Keratinocyte (primary cell): ENCODE results near the gene SLC7A6. TPM values are rescaled to one million over a fixed set of nuclear protein-coding genes. Genes with fewer than 3 reads are reported as not detected.

ENCODE experiments used
- DNase-seq: peaks from one replicate; pipeline ENCODE4 v3.0.0-alpha.2; 2011; ENCODE audit warnings: low read depth, missing footprints, low spot score
- FAIRE-seq: peaks from 2 replicates; lab custom pipeline; 2011; peaks lifted over from hg19 to GRCh38; lab: Jason Lieb, UNC
- H2AFZ ChIP-seq: 2 replicates; pipeline ENCODE4 v1.6.0; 2012; ENCODE audit warnings: low read length, control low read depth, inconsistent platforms; ENCODE audit not compliant: control insufficient read depth
- H3K27ac ChIP-seq: 2 replicates; pipeline ENCODE4 v1.5.1; 2011; ENCODE audit warnings: low read length; ENCODE audit not compliant: control insufficient read depth, insufficient read depth
- H3K27me3 ChIP-seq: 3 replicates; pipeline ENCODE4 v1.6.0; 2011; ENCODE audit warnings: low read length; ENCODE audit not compliant: control insufficient read depth, insufficient read depth; ENCODE audit errors: extremely low read depth
- H3K36me3 ChIP-seq, 2 experiments: 2 replicates in 1 of 2; 3 replicates in 1 of 2; pipeline ENCODE4 v1.5.1; 2011; ENCODE audit warnings: low read length in 2 of 2, mild to moderate bottlenecking in 1 of 2; ENCODE audit not compliant: control insufficient read depth in 2 of 2, insufficient read depth in 2 of 2; ENCODE audit errors: extremely low read depth in 1 of 2
- H3K4me1 ChIP-seq: 3 replicates; pipeline ENCODE4 v1.5.1; 2011; ENCODE audit warnings: low read length; ENCODE audit not compliant: control insufficient read depth, insufficient read depth; ENCODE audit errors: extremely low read depth
- H3K4me2 ChIP-seq: 3 replicates; pipeline ENCODE4 v1.6.0; 2011; ENCODE audit warnings: low read depth, low read length; ENCODE audit not compliant: control insufficient read depth, insufficient read depth; ENCODE audit errors: extremely low read depth
- H3K4me3 ChIP-seq, 3 experiments: fragments of 200-600 bp in 1 of 3; sonication (generic) in 1 of 3; 2 replicates in 2 of 3; 3 replicates in 1 of 3; pipeline ENCODE4 v1.5.1; 2011 to 2016; ENCODE audit warnings: low read length in 3 of 3, mild to moderate bottlenecking in 3 of 3, control low read depth in 2 of 3, inconsistent platforms in 1 of 3, low read depth in 1 of 3, mixed read lengths in 1 of 3, mixed run types in 1 of 3, moderate library complexity in 1 of 3; ENCODE audit not compliant: control insufficient read depth in 2 of 3, insufficient read depth in 2 of 3; ENCODE audit errors: extremely low read depth in 1 of 3
- H3K79me2 ChIP-seq: 2 replicates; pipeline ENCODE4 v1.6.0; 2012; ENCODE audit warnings: low read length; ENCODE audit not compliant: control insufficient read depth, insufficient read depth
- H3K9ac ChIP-seq: 3 replicates; pipeline ENCODE4 v1.6.0; 2011; ENCODE audit warnings: low read length; ENCODE audit not compliant: control insufficient read depth, insufficient read depth; ENCODE audit errors: extremely low read depth
- H3K9me1 ChIP-seq: 3 replicates; pipeline ENCODE4 v1.6.0; 2011; ENCODE audit warnings: low read length; ENCODE audit not compliant: control insufficient read depth, insufficient read depth; ENCODE audit errors: extremely low read depth
- H3K9me3 ChIP-seq: 2 replicates; pipeline ENCODE4 v1.5.1; 2012; ENCODE audit warnings: low read depth, low read length; ENCODE audit not compliant: control insufficient read depth
- H4K20me1 ChIP-seq: 3 replicates; pipeline ENCODE4 v1.6.0; 2011; ENCODE audit warnings: low read length; ENCODE audit not compliant: control insufficient read depth, insufficient read depth; ENCODE audit errors: extremely low read depth
- CTCF ChIP-seq, 3 experiments: IDR thresholded peaks in 1 of 3; conservative IDR thresholded peaks in 1 of 3; optimal IDR thresholded peaks in 1 of 3; 2 replicates in 2 of 3; 3 replicates in 1 of 3; pipeline versions ENCODE3 to v1.5.1; 2011; ENCODE audit warnings: low read length in 3 of 3, mild to moderate bottlenecking in 3 of 3, moderate library complexity in 2 of 3, control low read depth in 1 of 3, inconsistent platforms in 1 of 3; ENCODE audit not compliant: insufficient read depth in 2 of 3; ENCODE audit errors: extremely low read depth in 1 of 3
- EZH2 ChIP-seq: IDR thresholded peaks from one replicate; pipeline ENCODE4 v1.6.1; 2012; ENCODE audit warnings: inconsistent platforms, mild to moderate bottlenecking, low read length, moderate library complexity
- dilution Hi-C: fragments of 300-500 bp; cut with MboI; formaldehyde crosslinking; loops from one replicate; pipeline ENCODE4 v1.7.0; 2020; ENCODE audit warnings: low sequenced_read_pairs; ENCODE audit not compliant: extremely low pct_ligation_motif_present
- polyA plus RNA-seq, 5 experiments: library from polyadenylated mRNA; depleted of rRNA in 3 of 5; stranded (reverse) in 3 of 5; stranded (forward) in 1 of 5; unstranded in 1 of 5; fragments of >200 nt; gene quantifications; 1 replicate in 1 of 5; 2 replicates in 3 of 5; 3 replicates in 1 of 5; pipeline versions ENCODE4 v1.2.1 to v1.2.3, GENCODE V29; 2011 to 2012; ENCODE audit warnings: missing spikeins in 2 of 5, low read depth in 1 of 5, low replicate concordance in 1 of 5

The SLC7A6 gene
- polyA plus RNA-seq, 1 donor (not counting 4 experiments of a cell fraction or from before 2014, with no cell fraction given): 43.4 TPM

- no peak overlapping the region for H3K4me2 ChIP-seq
- peaks cover 7% of the 10 kb centered on the region for H3K4me1 ChIP-seq
- H3K9me3 ChIP-seq: no peaks in the 10 kb centered on the region
- no peak overlapping the region for H3K4me3 ChIP-seq
- H3K27ac ChIP-seq: no peak overlapping the region
- no peak overlapping the region for H3K9ac ChIP-seq
- no peak overlapping the region for H2AFZ ChIP-seq
- H4K20me1 ChIP-seq: peaks cover 4% of the 10 kb centered on the region
- no peaks in the 10 kb centered on the region for H3K79me2 ChIP-seq
- H3K9me1 ChIP-seq: no peaks in the 10 kb centered on the region
- FAIRE-seq: no peak
- TF ChIP-seq CTCF (optimal IDR thresholded peaks at IDR 0.05 in 1 of 3, IDR thresholded peaks at IDR 0.05 in 1 of 3, conservative IDR thresholded peaks at IDR 0.05 in 1 of 3; ENCODE audit: extremely low read depth in 1 of 3, insufficient read depth in 2 of 3, low read length in 3 of 3) (no peak), EZH2 (no peak)
- dilution Hi-C loops: no loop called here
- no peaks in the 10 kb centered on the region for H3K27me3 ChIP-seq
- peaks cover 18 to 38% of the 10 kb centered on the region in 2 experiments for H3K36me3 ChIP-seq
- no peak for DNase-seq
Observed at GRCh38 chr16:68342620-68343019, 78.3 kb downstream of the SLC7A6 start.

- DNase-seq: no peak
- Histone ChIP-seq H3K9me1 (no peaks in the 10 kb centered on the region), H3K36me3 (peaks cover 16 to 40% of the 10 kb centered on the region in 2 experiments), H3K27ac (no peak overlapping the region), H2AFZ (no peak overlapping the region), H3K4me2 (no peak overlapping the region), H4K20me1 (peaks cover 4% of the 10 kb centered on the region), H3K4me1 (peaks cover 7% of the 10 kb centered on the region), H3K9me3 (no peaks in the 10 kb centered on the region), H3K79me2 (no peaks in the 10 kb centered on the region), H3K27me3 (no peaks in the 10 kb centered on the region), H3K9ac (no peak overlapping the region), H3K4me3 (no peak overlapping the region)
- no peak for TF ChIP-seq EZH2
- TF ChIP-seq CTCF (optimal IDR thresholded peaks at IDR 0.05 in 1 of 3, IDR thresholded peaks at IDR 0.05 in 1 of 3, conservative IDR thresholded peaks at IDR 0.05 in 1 of 3; ENCODE audit: extremely low read depth in 1 of 3, insufficient read depth in 2 of 3, low read length in 3 of 3): no peak
- no peak for FAIRE-seq
- dilution Hi-C loops: no loop called here
Observed at GRCh38 chr16:68343137-68343536, 78.8 kb downstream of the SLC7A6 start.
